Endodermal cell (in vitro differentiated cells): ENCODE measurements around the gene UNC5C. TPM values are rescaled to one million over a fixed set of nuclear protein-coding genes. Genes with fewer than 3 reads are reported as not detected.

Experiments used
- DNase-seq: peaks from one replicate; pipeline ENCODE4 v3.0.0-alpha.2; 2017
- H3K27ac ChIP-seq: 2 replicates; pipeline ENCODE4 v1.5.1; 2013; ENCODE audit warnings: mild to moderate bottlenecking, low read depth, low read length, moderate library complexity
- H3K27me3 ChIP-seq: 2 replicates; pipeline ENCODE4 v1.6.1; 2013; ENCODE audit warnings: mild to moderate bottlenecking, low read length, moderate library complexity; ENCODE audit not compliant: insufficient read depth, control insufficient read depth, poor library complexity, severe bottlenecking
- H3K36me3 ChIP-seq: 2 replicates; pipeline ENCODE4 v1.7.0; 2013; ENCODE audit warnings: mild to moderate bottlenecking, low read length, moderate library complexity; ENCODE audit not compliant: control insufficient read depth, insufficient read depth
- H3K4me1 ChIP-seq: one replicate; pipeline ENCODE4 v1.7.0; 2013; ENCODE audit warnings: low read length; ENCODE audit not compliant: control insufficient read depth, insufficient read depth
- H3K4me3 ChIP-seq: 2 replicates; pipeline ENCODE4 v1.5.1; 2013; ENCODE audit warnings: mild to moderate bottlenecking, low read length, moderate library complexity
- H3K9ac ChIP-seq: 2 replicates; pipeline ENCODE4 v1.6.1; 2013; ENCODE audit warnings: mild to moderate bottlenecking, low read length, moderate library complexity; ENCODE audit not compliant: poor library complexity, severe bottlenecking; ENCODE audit errors: extremely low read depth
- H3K9me3 ChIP-seq: 2 replicates; pipeline ENCODE4 v1.6.1; 2013; ENCODE audit warnings: mild to moderate bottlenecking, low read length, moderate library complexity; ENCODE audit not compliant: control insufficient read depth
- H3K27ac Mint-ChIP-seq: 2 replicates; pipeline ENCODE4 v1.8.0; 2020; ENCODE audit warnings: mixed read lengths
- H3K27me3 Mint-ChIP-seq: 2 replicates; pipeline ENCODE4 v1.8.0; 2021; ENCODE audit warnings: mild to moderate bottlenecking, mixed read lengths; ENCODE audit not compliant: insufficient read depth
- H3K36me3 Mint-ChIP-seq: 2 replicates; pipeline ENCODE4 v1.8.0; 2020; ENCODE audit warnings: low read depth, mixed read lengths
- H3K4me1 Mint-ChIP-seq: 2 replicates; pipeline ENCODE4 v1.8.0; 2020; ENCODE audit warnings: mixed read lengths
- H3K4me3 Mint-ChIP-seq: 2 replicates; pipeline ENCODE4 v1.8.0; 2020; ENCODE audit warnings: mild to moderate bottlenecking, moderate library complexity, mixed read lengths
- H3K9me3 Mint-ChIP-seq: 2 replicates; pipeline ENCODE4 v1.8.0; 2020; ENCODE audit warnings: mild to moderate bottlenecking, mixed read lengths
- WGBS, 2 experiments: methylation state at CpG; one replicate each; pipeline versions ENCODE4 v1.1.5 to v1.1.7; 2013; ENCODE audit warnings: missing lambda C conversion rate in 2 of 2, mixed read lengths in 1 of 2; ENCODE audit not compliant: insufficient coverage in 1 of 2, insufficient read length in 1 of 2; 5-methylcytosine and 5-hydroxymethylcytosine counted together
- total RNA-seq, 2 donors: library from RNA; stranded (reverse); fragmentation: NEBNext Ultra II Directional in 1 of 2; extraction: Animal tissue kit (Norgen Biotek cat#: 25700) in 1 of 2; gene quantifications; 2 replicates in 1 of 2; 3 replicates in 1 of 2; pipeline ENCODE4 v1.2.1, GENCODE V29; 2021
- TF ChIP-seq, protein P1 (sequence below): fragments of 200-600 bp; sonication (generic); conservative IDR thresholded peaks from 2 replicates; pipeline ENCODE4 v1.5.0; 2021; ENCODE audit warnings: antibody characterized with exemption, mild to moderate bottlenecking

UNC5C gene
- total RNA-seq, 2 donors from 2014 or later, result 2.0 to 7.2 TPM

DNA sequence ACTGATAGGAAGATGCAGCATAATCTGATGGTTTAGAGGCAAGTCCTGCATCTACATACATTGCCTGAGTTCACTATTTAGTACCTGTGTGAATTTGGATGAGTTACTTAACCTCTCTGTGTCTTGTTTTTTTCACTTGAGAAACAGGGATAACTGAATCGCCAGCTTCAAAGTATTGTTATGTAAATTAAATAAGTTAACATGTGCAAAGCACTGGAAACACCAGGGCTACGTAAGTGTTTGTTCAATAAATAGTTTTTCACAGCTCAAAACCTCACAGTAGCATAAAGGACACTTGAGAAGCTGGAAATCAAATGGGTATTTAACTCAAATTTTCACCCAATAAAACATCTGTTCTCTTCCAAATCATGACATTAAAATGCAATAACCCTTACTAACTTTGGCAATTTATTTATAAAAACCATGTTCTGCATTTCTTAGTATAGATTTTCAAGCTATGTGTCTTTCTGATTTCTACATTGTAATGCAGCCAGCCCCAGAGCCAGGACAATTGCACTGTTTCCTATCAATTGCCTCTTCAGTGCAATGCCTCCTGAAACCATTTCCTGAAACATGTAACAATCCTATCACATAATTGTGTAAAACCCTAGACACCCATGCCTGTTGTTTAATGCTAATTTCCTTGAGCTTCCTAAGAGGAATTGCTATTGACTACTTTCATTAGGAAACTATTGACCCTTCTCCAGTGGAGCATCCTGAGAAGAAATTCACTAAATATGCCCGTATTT is 177.1 kb downstream of the UNC5C start:
- Histone ChIP-seq H3K9me3 (no peaks in the 10 kb centered on the region), H3K4me1 (no peaks in the 10 kb centered on the region), H3K9ac (no peak overlapping the region), H3K4me3 (no peak overlapping the region), H3K36me3 (no peaks in the 10 kb centered on the region), H3K27ac (no peak overlapping the region), H3K27me3 (no peaks in the 10 kb centered on the region)
- Mint-ChIP-seq H3K4me3 (no peak overlapping the region), H3K4me1 (peaks cover 15% of the 10 kb centered on the region), H3K36me3 (no peaks in the 10 kb centered on the region), H3K27ac (no peak overlapping the region), H3K27me3 (no peaks in the 10 kb centered on the region), H3K9me3 (no peaks in the 10 kb centered on the region)
- TF ChIP-seq, protein P1, sequence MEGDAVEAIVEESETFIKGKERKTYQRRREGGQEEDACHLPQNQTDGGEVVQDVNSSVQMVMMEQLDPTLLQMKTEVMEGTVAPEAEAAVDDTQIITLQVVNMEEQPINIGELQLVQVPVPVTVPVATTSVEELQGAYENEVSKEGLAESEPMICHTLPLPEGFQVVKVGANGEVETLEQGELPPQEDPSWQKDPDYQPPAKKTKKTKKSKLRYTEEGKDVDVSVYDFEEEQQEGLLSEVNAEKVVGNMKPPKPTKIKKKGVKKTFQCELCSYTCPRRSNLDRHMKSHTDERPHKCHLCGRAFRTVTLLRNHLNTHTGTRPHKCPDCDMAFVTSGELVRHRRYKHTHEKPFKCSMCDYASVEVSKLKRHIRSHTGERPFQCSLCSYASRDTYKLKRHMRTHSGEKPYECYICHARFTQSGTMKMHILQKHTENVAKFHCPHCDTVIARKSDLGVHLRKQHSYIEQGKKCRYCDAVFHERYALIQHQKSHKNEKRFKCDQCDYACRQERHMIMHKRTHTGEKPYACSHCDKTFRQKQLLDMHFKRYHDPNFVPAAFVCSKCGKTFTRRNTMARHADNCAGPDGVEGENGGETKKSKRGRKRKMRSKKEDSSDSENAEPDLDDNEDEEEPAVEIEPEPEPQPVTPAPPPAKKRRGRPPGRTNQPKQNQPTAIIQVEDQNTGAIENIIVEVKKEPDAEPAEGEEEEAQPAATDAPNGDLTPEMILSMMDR, result no peak
- DNase-seq, result no peak
- WGBS, 2 experiments, result 57 to 66% methylated on average over 1 to 3 of the region's 3 CpGs

DNA sequence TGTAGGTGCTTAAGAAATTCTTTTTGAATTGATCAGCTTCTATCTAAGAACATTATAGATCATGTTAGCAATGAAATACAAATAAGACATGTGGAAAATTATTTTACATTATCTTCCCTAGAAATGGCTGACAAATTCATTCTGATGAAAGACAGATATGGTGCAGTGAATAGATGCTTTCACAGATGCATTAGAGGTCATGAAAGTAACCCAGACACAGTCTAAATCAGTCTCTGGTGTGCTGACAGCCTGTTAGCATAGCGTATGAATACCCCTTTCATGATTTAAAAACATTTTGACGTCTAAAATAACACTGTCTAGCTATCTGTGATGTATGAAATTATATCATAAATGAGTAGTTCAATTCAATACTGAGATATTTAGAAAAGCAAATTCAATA is 180.9 kb downstream of the UNC5C start:
- Histone ChIP-seq H3K9me3 (no peaks in the 10 kb centered on the region), H3K27me3 (no peaks in the 10 kb centered on the region), H3K36me3 (no peaks in the 10 kb centered on the region), H3K9ac (no peak overlapping the region), H3K27ac (no peak overlapping the region), H3K4me1 (no peaks in the 10 kb centered on the region), H3K4me3 (no peak overlapping the region)
- 95% methylated on average over 2 of the region's 2 CpGs; no CpG with 5 or more reads in 1 of the 2 experiments for WGBS, 2 experiments
- TF ChIP-seq, protein P1, result no peak
- no peak overlapping the region for H3K4me3 Mint-ChIP-seq
- H3K27me3 Mint-ChIP-seq, result no peaks in the 10 kb centered on the region
- H3K9me3 Mint-ChIP-seq, result no peaks in the 10 kb centered on the region
- DNase-seq, result no peak
- H3K4me1 Mint-ChIP-seq, result peaks cover 14% of the 10 kb centered on the region
- no peaks in the 10 kb centered on the region for H3K36me3 Mint-ChIP-seq
- H3K27ac Mint-ChIP-seq, result no peak overlapping the region

DNA sequence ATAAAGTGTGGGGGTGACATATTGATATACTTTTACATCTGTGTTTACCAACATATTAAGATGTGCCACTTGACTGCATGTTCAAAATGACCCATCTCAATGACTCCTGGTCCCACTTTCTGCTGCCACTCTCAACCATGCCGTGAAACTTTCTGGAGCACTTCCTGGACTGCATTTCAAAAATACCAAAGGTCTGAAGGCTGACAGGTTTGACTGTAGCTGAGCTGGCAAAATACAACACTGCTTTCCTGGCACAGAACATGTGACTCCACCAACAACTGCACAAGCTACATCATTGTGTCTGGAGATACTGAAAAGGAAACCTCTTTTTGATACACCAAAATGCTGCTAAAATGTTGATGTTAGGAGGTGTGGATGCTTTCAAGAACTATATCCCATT is 184.8 kb downstream of the UNC5C start:
- H3K27ac ChIP-seq, result no peak overlapping the region
- Mint-ChIP-seq H3K4me3 (no peak overlapping the region), H3K4me1 (peaks cover 9% of the 10 kb centered on the region)

More for the DNA sequence above, 184.8 kb downstream of the UNC5C start:
- 98% methylated on average over 1 of the region's 1 CpG; no CpG with 5 or more reads in 1 of the 2 experiments for WGBS, 2 experiments
- TF ChIP-seq, protein P1, result no peak
- H3K9ac ChIP-seq, result no peak overlapping the region
- Mint-ChIP-seq H3K27ac (no peak overlapping the region), H3K9me3 (no peaks in the 10 kb centered on the region), H3K27me3 (no peaks in the 10 kb centered on the region), H3K36me3 (no peaks in the 10 kb centered on the region)
- DNase-seq, result no peak
- no peaks in the 10 kb centered on the region for H3K4me1 ChIP-seq
- H3K4me3 ChIP-seq, result no peak overlapping the region
- H3K36me3 ChIP-seq, result no peaks in the 10 kb centered on the region
- no peaks in the 10 kb centered on the region for H3K27me3 ChIP-seq
- H3K9me3 ChIP-seq, result no peaks in the 10 kb centered on the region
